Body of pancreas (tissue), 4 donors: ENCODE data around the gene CACNG1. TPM values are rescaled to one million over a fixed set of nuclear protein-coding genes. Genes with fewer than 3 reads are reported as not detected.

Experiments
- ATAC-seq: fragments of 150-250 bp; one replicate; pipeline ENCODE4 v1.9.1; 2016
- DNase-seq, 4 donors: peaks; one replicate each; pipeline ENCODE4 v3.0.0-alpha.2; 2019
- H3K27ac ChIP-seq, 4 donors: fragments of 200-600 bp; sonication (generic); 1 replicate in 3 of 4; 2 replicates in 1 of 4; pipeline versions ENCODE4 v1.5.1 to v1.6.1; 2016 to 2019; ENCODE audit warnings: mild to moderate bottlenecking in 1 of 4, mixed read lengths in 1 of 4, moderate library complexity in 1 of 4
- H3K27me3 ChIP-seq, 2 donors: fragments of 200-600 bp; sonication (generic); one replicate each; pipeline ENCODE4 v1.6.0; 2016; ENCODE audit warnings: mild to moderate bottlenecking in 1 of 2
- H3K36me3 ChIP-seq, 2 donors: fragments of 200-600 bp; sonication (generic); replicated peaks in 1 of 2; 2 replicates each; pipeline ENCODE4 v1.5.1; 2016; ENCODE audit warnings: low read depth in 2 of 2; ENCODE audit not compliant: insufficient read depth in 1 of 2
- H3K4me1 ChIP-seq: fragments of 200-600 bp; sonication (generic); one replicate; pipeline ENCODE4 v1.6.0; 2016
- H3K4me3 ChIP-seq, 2 donors: fragments of 200-600 bp; sonication (generic); 1 replicate in 1 of 2; 2 replicates in 1 of 2; pipeline ENCODE4 v1.5.1; 2016 to 2019
- H3K9me3 ChIP-seq, 3 donors: fragments of 200-600 bp; sonication (generic); 1 replicate in 2 of 3; 2 replicates in 1 of 3; pipeline ENCODE4 v1.5.1; 2016
- CTCF ChIP-seq, 7 experiments: fragments of 450-650 bp in 4 of 7; fragments of 200-600 bp in 3 of 7; sonication (generic) in 3 of 7; IDR thresholded peaks; one replicate each; pipeline ENCODE4 v1.5.1; 2016 to 2019; ENCODE audit warnings: antibody characterized with exemption in 7 of 7
- POLR2A ChIP-seq, 3 donors: fragments of 450-650 bp; IDR thresholded peaks; one replicate each; pipeline ENCODE4 v1.6.1; 2016; ENCODE audit warnings: antibody characterized with exemption in 3 of 3, mild to moderate bottlenecking in 2 of 3
- WGBS, 2 donors: methylation state at CpG; one replicate each; pipeline ENCODE4 v1.1.5; 2017; 5-methylcytosine and 5-hydroxymethylcytosine counted together
- intact Hi-C: fragments of 100-400 bp; cut with DNase I; formaldehyde crosslinking; loops from one replicate; pipeline ENCODE4 v1.15.1; 2023
- total RNA-seq, 2 donors: library from RNA; depleted of rRNA; stranded (reverse); fragments of >200 nt; gene quantifications; one replicate each; pipeline ENCODE4 v1.1.0, GENCODE V29; 2016

Gene CACNG1
- total RNA-seq, 2 donors from 2014 or later: not detected

DNA sequence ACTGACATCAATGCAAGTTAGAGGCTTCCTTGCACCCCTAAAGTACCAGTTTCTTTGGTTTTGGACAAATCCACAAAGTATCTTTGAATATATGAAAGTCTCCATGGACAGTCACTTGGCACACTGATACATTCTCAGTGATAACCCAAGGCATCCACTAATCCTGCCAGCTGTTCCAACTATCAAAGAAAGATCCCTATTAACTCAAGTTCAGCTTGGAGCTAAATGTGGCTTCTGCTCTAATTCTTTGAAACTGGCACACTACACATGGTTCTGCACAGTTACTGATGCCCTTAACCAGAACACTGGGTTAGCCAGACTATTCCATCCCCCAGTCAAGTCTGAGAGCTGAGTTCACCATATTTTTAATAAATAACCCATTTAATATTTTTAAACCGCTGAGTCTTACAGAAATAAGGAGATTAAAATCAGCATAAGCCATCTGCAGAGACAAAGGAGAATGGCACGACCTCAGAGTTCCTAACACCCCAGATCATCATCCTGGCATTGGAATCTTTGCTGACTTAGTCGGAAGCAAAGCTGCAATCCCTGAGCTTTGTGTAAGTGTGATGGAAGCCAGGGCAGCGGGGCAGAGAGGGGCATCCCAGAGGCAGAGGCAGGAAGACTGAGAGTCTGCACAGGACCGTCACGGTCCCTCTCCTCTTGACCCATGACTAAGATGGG is 6.3 kb downstream of the CACNG1 start:
- Histone ChIP-seq H3K9me3 (peaks cover 0 to 6% (median 0%) of the 10 kb centered on the region in 3 donors), H3K27me3 (no peaks in the 10 kb centered on the region), H3K36me3 (no peaks in the 10 kb centered on the region), H3K4me3 (no peak overlapping the region), H3K4me1 (no peaks in the 10 kb centered on the region), H3K27ac (no peak overlapping the region)
- 88 to 93% methylated on average over 6 of the region's 6 CpGs for WGBS, 2 donors
- ATAC-seq: no peak
- intact Hi-C loops: no loop called here
- no peak for DNase-seq
- no peak for TF ChIP-seq POLR2A (IDR thresholded peaks at IDR 0.05)
- TF ChIP-seq CTCF (IDR thresholded peaks at IDR 0.05): no peak

DNA sequence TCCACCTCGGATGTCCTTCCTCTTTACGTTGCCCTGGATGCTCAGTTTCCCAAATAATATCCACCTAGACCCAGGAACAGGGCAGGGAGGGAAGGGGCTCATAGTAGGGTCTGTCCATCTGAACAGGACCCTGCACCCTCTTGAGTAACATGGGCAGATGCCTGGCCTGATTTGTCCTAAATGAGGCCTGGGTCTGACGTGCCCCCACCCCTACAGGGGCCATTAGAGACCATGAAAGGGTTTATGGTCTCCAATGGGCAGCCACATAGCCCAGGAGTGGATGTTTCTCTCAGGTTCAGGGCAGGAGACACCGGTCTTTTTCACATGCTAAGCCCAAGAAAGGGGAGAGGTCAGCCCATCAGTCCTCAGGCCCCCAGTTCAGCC is 6.8 kb downstream of the CACNG1 start:
- peaks cover 0 to 6% (median 0%) of the 10 kb centered on the region in 3 donors for H3K9me3 ChIP-seq
- H3K27ac ChIP-seq: no peak overlapping the region
- 68 to 74% methylated on average over 4 of the region's 4 CpGs for WGBS, 2 donors
- ATAC-seq (no peak), DNase-seq (no peak)
- H3K36me3 ChIP-seq: no peaks in the 10 kb centered on the region
- H3K4me3 ChIP-seq: no peak overlapping the region
- TF ChIP-seq CTCF (IDR thresholded peaks at IDR 0.05) (no peak), POLR2A (IDR thresholded peaks at IDR 0.05) (no peak)
- no peaks in the 10 kb centered on the region for H3K27me3 ChIP-seq
- no peaks in the 10 kb centered on the region for H3K4me1 ChIP-seq
- intact Hi-C loops: no loop called here

- no peak overlapping the region for H3K4me3 ChIP-seq
- TF ChIP-seq POLR2A (IDR thresholded peaks at IDR 0.05): no peak
- no peak for TF ChIP-seq CTCF (IDR thresholded peaks at IDR 0.05)
- H3K4me1 ChIP-seq: no peaks in the 10 kb centered on the region
- H3K27ac ChIP-seq: no peak overlapping the region
- WGBS, 2 donors: 89 to 92% methylated on average over 4 to 5 of the region's 5 CpGs
- ATAC-seq (no peak), DNase-seq (no peak)
- peaks cover 0 to 6% (median 0%) of the 10 kb centered on the region in 3 donors for H3K9me3 ChIP-seq
- no peaks in the 10 kb centered on the region for H3K36me3 ChIP-seq
- H3K27me3 ChIP-seq: no peaks in the 10 kb centered on the region
- intact Hi-C loops: no loop called here
Observed at GRCh38 chr17:67051837-67052236, 7.5 kb downstream of the CACNG1 start.

GRCh38 chr17:67052720-67053437 is 8.5 kb downstream of the CACNG1 start:
- Histone ChIP-seq H3K9me3 (peaks cover 0 to 6% (median 0%) of the 10 kb centered on the region in 3 donors), H3K27me3 (no peaks in the 10 kb centered on the region), H3K36me3 (no peaks in the 10 kb centered on the region), H3K4me3 (no peak overlapping the region), H3K4me1 (no peaks in the 10 kb centered on the region), H3K27ac (no peak overlapping the region)
- TF ChIP-seq POLR2A (IDR thresholded peaks at IDR 0.05) (no peak), CTCF (IDR thresholded peaks at IDR 0.05) (no peak)
- WGBS, 2 donors: 93 to 94% methylated on average over 8 to 9 of the region's 9 CpGs
- no peak for DNase-seq
- no peak for ATAC-seq
- intact Hi-C loops: no loop called here
